Lung (tissue), 12 donors: ENCODE data around the gene CREB5. TPM values are rescaled to one million over a fixed set of nuclear protein-coding genes. Genes with fewer than 3 reads are reported as not detected.

Experiments
- ATAC-seq: fragments of 200-7000 bp; cut with Tn5 transposase; one replicate; pipeline ENCODE4 v1.9.1; 2020; ENCODE audit warnings: moderate number of reproducible peaks; ENCODE audit not compliant: insufficient read depth, low FRiP score
- DNase-seq, 3 donors: peaks; one replicate each; pipeline ENCODE4 v3.0.0-alpha.2; 2013 to 2017
- H3K27ac ChIP-seq, 2 donors: one replicate each; pipeline ENCODE4 v1.5.1; 2013; ENCODE audit warnings: mild to moderate bottlenecking in 2 of 2, moderate library complexity in 2 of 2, control low read depth in 1 of 2, inconsistent platforms in 1 of 2, low read depth in 1 of 2, low read length in 1 of 2
- H3K27me3 ChIP-seq, 3 donors: one replicate each; pipeline ENCODE4 v1.5.1; 2013; ENCODE audit warnings: low read length in 2 of 3; ENCODE audit not compliant: control insufficient read depth in 3 of 3, insufficient read depth in 3 of 3
- H3K36me3 ChIP-seq, 4 donors: one replicate each; pipeline ENCODE4 v1.5.1; 2013; ENCODE audit warnings: low read length in 4 of 4, mild to moderate bottlenecking in 1 of 4, moderate library complexity in 1 of 4; ENCODE audit not compliant: control insufficient read depth in 4 of 4, insufficient read depth in 4 of 4
- H3K4me1 ChIP-seq, 5 donors: one replicate each; pipeline ENCODE4 v1.5.1; 2013; ENCODE audit warnings: low read length in 5 of 5, mild to moderate bottlenecking in 2 of 5, moderate library complexity in 1 of 5; ENCODE audit not compliant: control insufficient read depth in 5 of 5, insufficient read depth in 5 of 5
- H3K4me3 ChIP-seq: one replicate; pipeline ENCODE4 v1.5.1; 2013; ENCODE audit warnings: mild to moderate bottlenecking, control low read depth, moderate library complexity
- H3K9ac ChIP-seq, 2 donors: one replicate each; pipeline ENCODE4 v1.5.1; 2013; ENCODE audit warnings: low read length in 2 of 2, control low read depth in 1 of 2; ENCODE audit not compliant: insufficient read depth in 1 of 2
- H3K9me3 ChIP-seq, 4 donors: one replicate each; pipeline ENCODE4 v1.5.1; 2013; ENCODE audit warnings: low read length in 3 of 4, mild to moderate bottlenecking in 1 of 4, moderate library complexity in 1 of 4; ENCODE audit not compliant: control insufficient read depth in 4 of 4, insufficient read depth in 3 of 4
- WGBS, 2 donors: extraction: QIAGEN DNeasy Blood & Tissue Kit; methylation state at CpG; one replicate each; pipeline ENCODE4 v1.1.7; 2013; 5-methylcytosine and 5-hydroxymethylcytosine counted together
- polyA plus RNA-seq, 2 donors: library from polyadenylated mRNA; stranded (reverse); fragments of 200-250 nt; gene quantifications; one replicate each; pipeline ENCODE4 v1.2.1, GENCODE V29; 2013
- total RNA-seq, 2 donors: library from RNA; depleted of rRNA in 1 of 2; stranded (reverse); fragments of >200 nt in 1 of 2; gene quantifications; one replicate each; pipeline ENCODE4 v1.2.1, GENCODE V29; 2014 to 2021
- TF ChIP-seq, protein P1 (sequence below): IDR thresholded peaks from 2 replicates; pipeline ENCODE4 v1.5.1; 2012; ENCODE audit warnings: mild to moderate bottlenecking; ENCODE audit errors: control extremely low read depth, extremely low read depth
- donor health status: control.
- donor health status: control.
- donor health status: Bipolar disorder and iron deficiency.
- donor health status: healthy.
- donor health status: DM: yes; HTN: yes; CAD: no.

The CREB5 gene
- total and polyA plus RNA-seq, 4 donors, result 2.7 to 23.1 (median 9.6) TPM

DNA sequence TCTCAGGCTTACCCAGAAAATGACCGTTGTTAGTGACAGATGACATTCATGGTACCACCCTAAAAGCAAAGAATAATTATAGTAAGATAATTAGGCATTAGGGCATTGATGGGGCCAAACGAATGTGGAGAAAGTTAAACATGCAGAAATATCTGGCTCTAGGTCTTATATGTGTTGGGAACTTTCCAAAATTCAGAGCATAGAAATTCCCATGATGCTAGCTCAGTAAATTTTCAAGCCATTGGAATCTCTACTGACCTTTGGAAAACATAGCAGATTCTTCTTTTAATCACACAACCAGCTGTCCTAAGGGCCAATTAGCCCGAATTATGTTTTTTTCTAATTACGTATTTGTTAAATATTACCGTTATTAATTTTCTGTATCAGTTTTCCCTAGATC is 136.1 kb downstream of the CREB5 start:
- DNase-seq, result peak in 2 of 3 donors; percentile 65 to 81
- H3K9ac ChIP-seq, result no peak overlapping the region
- TF ChIP-seq, protein P1, sequence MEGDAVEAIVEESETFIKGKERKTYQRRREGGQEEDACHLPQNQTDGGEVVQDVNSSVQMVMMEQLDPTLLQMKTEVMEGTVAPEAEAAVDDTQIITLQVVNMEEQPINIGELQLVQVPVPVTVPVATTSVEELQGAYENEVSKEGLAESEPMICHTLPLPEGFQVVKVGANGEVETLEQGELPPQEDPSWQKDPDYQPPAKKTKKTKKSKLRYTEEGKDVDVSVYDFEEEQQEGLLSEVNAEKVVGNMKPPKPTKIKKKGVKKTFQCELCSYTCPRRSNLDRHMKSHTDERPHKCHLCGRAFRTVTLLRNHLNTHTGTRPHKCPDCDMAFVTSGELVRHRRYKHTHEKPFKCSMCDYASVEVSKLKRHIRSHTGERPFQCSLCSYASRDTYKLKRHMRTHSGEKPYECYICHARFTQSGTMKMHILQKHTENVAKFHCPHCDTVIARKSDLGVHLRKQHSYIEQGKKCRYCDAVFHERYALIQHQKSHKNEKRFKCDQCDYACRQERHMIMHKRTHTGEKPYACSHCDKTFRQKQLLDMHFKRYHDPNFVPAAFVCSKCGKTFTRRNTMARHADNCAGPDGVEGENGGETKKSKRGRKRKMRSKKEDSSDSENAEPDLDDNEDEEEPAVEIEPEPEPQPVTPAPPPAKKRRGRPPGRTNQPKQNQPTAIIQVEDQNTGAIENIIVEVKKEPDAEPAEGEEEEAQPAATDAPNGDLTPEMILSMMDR, result no peak
- 78 to 88% methylated on average over 5 of the region's 5 CpGs for WGBS, 2 donors
- no peak overlapping the region for H3K27ac ChIP-seq
- peaks cover 0 to 36% (median 4%) of the 10 kb centered on the region in 5 donors for H3K4me1 ChIP-seq
- no peak overlapping the region for H3K4me3 ChIP-seq
- H3K27me3 ChIP-seq, result no peaks in the 10 kb centered on the region
- ATAC-seq, result no peak
- H3K9me3 ChIP-seq, result peaks cover 0 to 8% (median 0%) of the 10 kb centered on the region in 4 donors
- H3K36me3 ChIP-seq, result no peaks in the 10 kb centered on the region

DNA sequence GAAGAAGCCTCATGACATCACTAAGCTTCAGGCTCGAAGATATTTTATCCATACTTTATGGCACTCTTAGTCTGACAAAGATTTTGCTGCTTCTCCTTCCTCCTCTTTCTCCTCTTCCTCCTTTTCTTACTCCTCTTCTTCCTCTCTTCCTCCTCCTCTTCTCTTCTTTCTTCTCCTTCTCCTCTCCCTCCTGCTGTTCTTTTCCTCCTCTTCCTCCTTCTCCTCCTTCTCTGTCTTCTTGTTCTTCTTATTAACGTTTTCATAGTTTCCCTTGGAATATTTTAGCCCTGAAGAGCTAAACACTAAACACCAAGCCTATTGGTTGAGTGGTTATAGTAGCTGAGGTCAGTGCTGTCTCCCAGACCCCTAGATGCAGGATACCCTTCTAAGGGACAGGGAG is 137.7 kb downstream of the CREB5 start:
- TF ChIP-seq, protein P1, result no peak

DNA sequence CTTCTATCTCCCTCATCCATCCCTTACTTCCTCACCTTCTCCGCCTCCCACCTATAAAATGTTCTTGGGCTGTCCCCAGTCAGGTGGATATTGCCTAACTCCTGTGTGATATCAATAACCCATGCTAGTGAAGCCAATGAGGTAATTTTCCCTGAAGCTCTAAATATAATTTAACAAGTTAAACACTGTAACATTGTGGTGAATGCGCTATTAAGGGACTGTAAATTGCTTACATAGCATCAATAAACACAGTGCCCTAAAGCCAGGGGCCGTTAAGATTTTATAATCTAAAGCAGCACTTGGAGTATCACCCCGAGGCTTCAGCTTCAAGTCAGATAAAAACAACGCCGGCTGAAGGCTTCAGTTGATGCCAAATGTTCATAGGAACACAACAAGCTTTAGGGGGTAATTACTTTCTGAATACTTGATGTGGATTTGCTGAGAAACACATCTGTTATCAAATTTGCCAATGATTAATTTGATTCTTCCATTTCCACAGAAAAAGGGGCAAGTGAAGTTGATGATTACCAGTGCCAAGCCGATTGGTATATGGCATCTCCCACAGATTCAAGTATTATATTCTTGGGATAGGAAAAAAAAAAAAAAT is 138.4 kb downstream of the CREB5 start:
- Histone ChIP-seq H3K9ac (no peak overlapping the region), H3K4me1 (peaks cover 2 to 36% (median 8%) of the 10 kb centered on the region in 5 donors), H3K27me3 (no peaks in the 10 kb centered on the region), H3K9me3 (peaks cover 0 to 8% (median 0%) of the 10 kb centered on the region in 4 donors), H3K27ac (no peak overlapping the region), H3K4me3 (no peak overlapping the region), H3K36me3 (no peaks in the 10 kb centered on the region)
- 73 to 80% methylated on average over 7 of the region's 7 CpGs for WGBS, 2 donors
- peak in 2 of 3 donors; percentile 48 to 61 for DNase-seq
- TF ChIP-seq, protein P1, result no peak
- ATAC-seq, result no peak

More for the DNA sequence above, 137.7 kb downstream of the CREB5 start:
- no peak for DNase-seq
- WGBS, 2 donors, result 81 to 88% methylated on average over 2 of the region's 2 CpGs
- Histone ChIP-seq H3K27me3 (no peaks in the 10 kb centered on the region), H3K9ac (no peak overlapping the region), H3K4me1 (peaks cover 2 to 36% (median 8%) of the 10 kb centered on the region in 5 donors), H3K27ac (no peak overlapping the region), H3K4me3 (no peak overlapping the region), H3K36me3 (no peaks in the 10 kb centered on the region), H3K9me3 (peaks cover 0 to 8% (median 0%) of the 10 kb centered on the region in 4 donors)
- no peak for ATAC-seq
